ENCODE measurements around the gene CALB2. TPM values are rescaled to one million over a fixed set of nuclear protein-coding genes. Genes with fewer than 3 reads are reported as not detected.

CALB2 gene
- total and polyA plus RNA-seq, 2 of the 4 experiments (the other 2 are of a cell fraction), result 0.18 to 0.32 TPM

DNA sequence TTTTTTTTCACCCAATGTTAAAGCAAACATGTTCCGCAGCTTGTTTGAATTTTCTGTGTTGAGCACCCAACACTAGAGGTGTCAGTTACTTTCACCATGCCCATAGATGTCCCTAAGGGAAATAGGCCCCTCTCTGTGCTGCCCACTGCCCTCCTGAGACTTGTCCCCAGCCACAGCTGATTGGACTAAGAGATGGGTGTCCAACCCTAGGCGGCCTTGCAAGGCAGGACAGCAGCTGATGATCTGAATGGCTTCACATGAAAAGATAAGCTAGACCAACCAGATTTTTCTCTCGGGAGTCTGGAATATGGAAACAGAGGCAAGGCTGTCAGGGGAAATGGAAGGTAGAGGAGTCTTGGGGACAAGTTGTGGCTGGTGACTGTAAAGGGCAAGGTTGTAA, 6.1 kb upstream of the CALB2 start:
- intact Hi-C loops (cut with micrococcal nuclease), result loop anchor here (10.0 kb wide), 1 partner anchor 578 kb away; no protein-coding TSS in a partner anchor
- WGBS, 2 experiments (ENCODE audit: extremely low coverage in 2 of 2, insufficient read length in 1 of 2), result 38% methylated on average over 2 of the region's 3 CpGs; no CpG with 5 or more reads in 1 of the 2 experiments
- Histone ChIP-seq H4K91ac (ENCODE audit: insufficient read depth, low read depth, low read length) (no peak overlapping the region), H3K4me2 (ENCODE audit: low read depth, low read length) (no peak overlapping the region), H3K4me3 (ENCODE audit: insufficient read depth, low read depth, low read length) (no peak overlapping the region), H3K18ac (ENCODE audit: low read depth, low read length) (no peak overlapping the region), H3K4ac (ENCODE audit: low read depth, low read length) (no peak overlapping the region), H4K20me1 (ENCODE audit: insufficient read depth, low read length) (no peaks in the 10 kb centered on the region), H3K36me3 (ENCODE audit: control insufficient read depth, insufficient read depth, low read length) (no peaks in the 10 kb centered on the region), H3K27ac (ENCODE audit: insufficient read depth, low read length) (no peak overlapping the region), H3K56ac (ENCODE audit: extremely low read depth, insufficient read depth, low read length) (no peak overlapping the region), H2BK20ac (ENCODE audit: low read depth, low read length) (no peak overlapping the region), H2AFZ (replicated peaks; ENCODE audit: low read length, poor library complexity) (no peak overlapping the region), H3K27me3 (ENCODE audit: control insufficient read depth, insufficient read depth, low read length) (peaks cover 18% of the 10 kb centered on the region), H2AK5ac (ENCODE audit: low read depth, low read length) (no peak overlapping the region), H2BK5ac (ENCODE audit: low read depth, low read length, poor library complexity, severe bottlenecking) (no peak overlapping the region), H3K9ac (ENCODE audit: low read depth, low read length) (no peak overlapping the region), H2BK120ac (ENCODE audit: low read depth, low read length) (no peak overlapping the region), H3K4me1 (ENCODE audit: control insufficient read depth, insufficient read depth, low read length) (no peaks in the 10 kb centered on the region), H3K14ac (replicated peaks; ENCODE audit: low read depth, low read length) (no peak overlapping the region), H4K5ac (ENCODE audit: low read depth, low read length) (no peak overlapping the region), H3K9me3 (ENCODE audit: control insufficient read depth, insufficient read depth, low read length) (no peaks in the 10 kb centered on the region), H4K8ac (ENCODE audit: low read depth in 2 of 2, low read length in 2 of 2) (no peak overlapping the region), H2AK9ac (replicated peaks; ENCODE audit: low read depth, low read length, poor library complexity) (no peak overlapping the region), H3K79me1 (ENCODE audit: low read depth in 1 of 2, low read length in 2 of 2) (no peaks in the 10 kb centered on the region), H3K9me1 (ENCODE audit: insufficient read depth, low read length) (no peaks in the 10 kb centered on the region), H3K23ac (ENCODE audit: low read depth, low read length) (no peak overlapping the region), H2BK15ac (ENCODE audit: low read depth, low read length) (no peak overlapping the region)
- no TSS peak for BruUV-seq (replicated peaks)
- ChIA-PET CTCF (no interaction called here), POLR2A (ENCODE audit: unreplicated experiment) (no interaction called here)
- TF ChIP-seq MAZ (IDR thresholded peaks at IDR 0.05; ENCODE audit: borderline replicate concordance, low read depth, low read length) (no peak), RCOR1 (IDR thresholded peaks at IDR 0.05; ENCODE audit: insufficient replicate concordance, low read length) (no peak), MAFK (IDR thresholded peaks at IDR 0.05; ENCODE audit: low read depth, low read length) (no peak), SMC3 (IDR thresholded peaks at IDR 0.05; ENCODE audit: low read depth, low read length) (no peak), MXI1 (IDR thresholded peaks at IDR 0.05; ENCODE audit: borderline replicate concordance, low read depth, low read length) (no peak), POLR2A (IDR thresholded peaks at IDR 0.05; ENCODE audit: low read depth, low read length) (no peak), NFE2L2 (IDR thresholded peaks at IDR 0.05; ENCODE audit: low read depth, low read length) (no peak), FOS (IDR thresholded peaks at IDR 0.05; ENCODE audit: low read depth, low read length) (no peak), CHD1 (IDR thresholded peaks at IDR 0.05; ENCODE audit: low read depth, low read length) (no peak), CEBPB (IDR thresholded peaks at IDR 0.05; ENCODE audit: low read depth, low read length) (no peak), BHLHE40 (IDR thresholded peaks at IDR 0.05; ENCODE audit: low read depth, low read length) (no peak), RAD21 (IDR thresholded peaks at IDR 0.05; ENCODE audit: low read length) (no peak), RFX5 (IDR thresholded peaks at IDR 0.05; ENCODE audit: low read depth, low read length) (no peak)
- TF ChIP-seq, protein P1, sequence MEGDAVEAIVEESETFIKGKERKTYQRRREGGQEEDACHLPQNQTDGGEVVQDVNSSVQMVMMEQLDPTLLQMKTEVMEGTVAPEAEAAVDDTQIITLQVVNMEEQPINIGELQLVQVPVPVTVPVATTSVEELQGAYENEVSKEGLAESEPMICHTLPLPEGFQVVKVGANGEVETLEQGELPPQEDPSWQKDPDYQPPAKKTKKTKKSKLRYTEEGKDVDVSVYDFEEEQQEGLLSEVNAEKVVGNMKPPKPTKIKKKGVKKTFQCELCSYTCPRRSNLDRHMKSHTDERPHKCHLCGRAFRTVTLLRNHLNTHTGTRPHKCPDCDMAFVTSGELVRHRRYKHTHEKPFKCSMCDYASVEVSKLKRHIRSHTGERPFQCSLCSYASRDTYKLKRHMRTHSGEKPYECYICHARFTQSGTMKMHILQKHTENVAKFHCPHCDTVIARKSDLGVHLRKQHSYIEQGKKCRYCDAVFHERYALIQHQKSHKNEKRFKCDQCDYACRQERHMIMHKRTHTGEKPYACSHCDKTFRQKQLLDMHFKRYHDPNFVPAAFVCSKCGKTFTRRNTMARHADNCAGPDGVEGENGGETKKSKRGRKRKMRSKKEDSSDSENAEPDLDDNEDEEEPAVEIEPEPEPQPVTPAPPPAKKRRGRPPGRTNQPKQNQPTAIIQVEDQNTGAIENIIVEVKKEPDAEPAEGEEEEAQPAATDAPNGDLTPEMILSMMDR (conservative IDR thresholded peaks at IDR 0.05; ENCODE audit: low read depth, low read length), result no peak
- TF ChIP-seq, protein P2, sequence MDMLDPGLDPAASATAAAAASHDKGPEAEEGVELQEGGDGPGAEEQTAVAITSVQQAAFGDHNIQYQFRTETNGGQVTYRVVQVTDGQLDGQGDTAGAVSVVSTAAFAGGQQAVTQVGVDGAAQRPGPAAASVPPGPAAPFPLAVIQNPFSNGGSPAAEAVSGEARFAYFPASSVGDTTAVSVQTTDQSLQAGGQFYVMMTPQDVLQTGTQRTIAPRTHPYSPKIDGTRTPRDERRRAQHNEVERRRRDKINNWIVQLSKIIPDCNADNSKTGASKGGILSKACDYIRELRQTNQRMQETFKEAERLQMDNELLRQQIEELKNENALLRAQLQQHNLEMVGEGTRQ (IDR thresholded peaks at IDR 0.05; ENCODE audit: low read depth, low read length), result no peak
- TF ChIP-seq, protein P3, sequence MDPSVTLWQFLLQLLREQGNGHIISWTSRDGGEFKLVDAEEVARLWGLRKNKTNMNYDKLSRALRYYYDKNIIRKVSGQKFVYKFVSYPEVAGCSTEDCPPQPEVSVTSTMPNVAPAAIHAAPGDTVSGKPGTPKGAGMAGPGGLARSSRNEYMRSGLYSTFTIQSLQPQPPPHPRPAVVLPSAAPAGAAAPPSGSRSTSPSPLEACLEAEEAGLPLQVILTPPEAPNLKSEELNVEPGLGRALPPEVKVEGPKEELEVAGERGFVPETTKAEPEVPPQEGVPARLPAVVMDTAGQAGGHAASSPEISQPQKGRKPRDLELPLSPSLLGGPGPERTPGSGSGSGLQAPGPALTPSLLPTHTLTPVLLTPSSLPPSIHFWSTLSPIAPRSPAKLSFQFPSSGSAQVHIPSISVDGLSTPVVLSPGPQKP (IDR thresholded peaks at IDR 0.05; ENCODE audit: borderline replicate concordance, low read depth, low read length), result no peak
- in situ Hi-C loops (cut with MboI; ENCODE audit: low sequenced_read_pairs), result loop anchor here (10.0 to 25.0 kb wide), 2 partner anchors 568 to 665 kb away; partner anchors contain the start of gene MTSS2
- dilution Hi-C loops (cut with HindIII; ENCODE audit: low sequenced_read_pairs, unreplicated experiment), result no loop called here
- DNase-seq (no peak), ATAC-seq (ENCODE audit: low read depth) (no peak)
